HG03064 (cell line): ENCODE measurements around the gene PLPPR1.
"Not testable (repeated sequence)": the region's sequence is repeated elsewhere in the genome, so short reads cannot be mapped to it uniquely, and the experiment has no call there.

Experiments used
- ATAC-seq: cut with Tn5 transposase; IDR thresholded peaks from one replicate; pipeline ENCODE4 v1.9.1; 2021; ENCODE audit warnings: low read depth; ENCODE audit not compliant: unreplicated experiment

Gene PLPPR1

GRCh38 chr9:101119206-101119819, 90.8 kb downstream of the PLPPR1 start:
- ATAC-seq, result peak; percentile 73

- ATAC-seq, result no peak
Measured at GRCh38 chr9:101121836-101122399, 93.4 kb downstream of the PLPPR1 start.

GRCh38 chr9:101126556-101126955, 98.0 kb downstream of the PLPPR1 start:
- ATAC-seq, result no peak

- not testable (repeated sequence) for ATAC-seq
Measured at GRCh38 chr9:101127369-101127768, 98.8 kb downstream of the PLPPR1 start.

GRCh38 chr9:101128623-101129022, 100.1 kb downstream of the PLPPR1 start:
- no peak for ATAC-seq

- ATAC-seq, result no peak
Measured at GRCh38 chr9:101130054-101130453, 101.5 kb downstream of the PLPPR1 start.

GRCh38 chr9:101131326-101131725, 102.8 kb downstream of the PLPPR1 start:
- no peak for ATAC-seq

- no peak for ATAC-seq
Measured at GRCh38 chr9:101132801-101133200, 104.3 kb downstream of the PLPPR1 start.

GRCh38 chr9:101138509-101138908, 110.0 kb downstream of the PLPPR1 start:
- ATAC-seq, result no peak

GRCh38 chr9:101139082-101139481, 110.6 kb downstream of the PLPPR1 start:
- ATAC-seq, result no peak

- no peak for ATAC-seq
Measured at GRCh38 chr9:101140764-101141163, 112.2 kb downstream of the PLPPR1 start.

GRCh38 chr9:101146508-101146907, 118.0 kb downstream of the PLPPR1 start:
- no peak for ATAC-seq

- ATAC-seq, result no peak
Measured at GRCh38 chr9:101148344-101148743, 119.8 kb downstream of the PLPPR1 start.

- no peak for ATAC-seq
Measured at GRCh38 chr9:101158361-101158760, 129.8 kb downstream of the PLPPR1 start.

- no peak for ATAC-seq
Measured at GRCh38 chr9:101162231-101162630, 133.7 kb downstream of the PLPPR1 start.

GRCh38 chr9:101165131-101165530, 136.6 kb downstream of the PLPPR1 start:
- ATAC-seq, result no peak

GRCh38 chr9:101167490-101168134, 139.1 kb downstream of the PLPPR1 start:
- no peak for ATAC-seq

GRCh38 chr9:101172616-101173015, 144.1 kb downstream of the PLPPR1 start:
- no peak for ATAC-seq

- no peak for ATAC-seq
Measured at GRCh38 chr9:101173907-101174306, 145.4 kb downstream of the PLPPR1 start.

GRCh38 chr9:101176384-101176783, 147.9 kb downstream of the PLPPR1 start:
- ATAC-seq, result no peak

- no peak for ATAC-seq
Measured at GRCh38 chr9:101184813-101185278, 156.3 kb downstream of the PLPPR1 start.

GRCh38 chr9:101191723-101192122, 163.2 kb downstream of the PLPPR1 start:
- ATAC-seq, result no peak
